Occipital lobe (tissue), 2 donors: ENCODE measurements around the gene ASAH2. TPM values are rescaled to one million over a fixed set of nuclear protein-coding genes. Genes with fewer than 3 reads are reported as not detected.
"Not testable (repeated sequence)": the region's sequence is repeated elsewhere in the genome, so short reads cannot be mapped to it uniquely, and the experiment has no call there.

Source experiments
- DNase-seq: peaks from one replicate; lab custom pipeline; 2025; lab: John Stamatoyannopoulos, UW
- total RNA-seq: library from RNA; depleted of rRNA; stranded (reverse); fragments of >200 nt; gene quantifications from one replicate; pipeline ENCODE4 v1.2.3, GENCODE V29; 2014

Gene ASAH2
- total RNA-seq, 1 donor from 2014 or later, result 1.7 TPM

GRCh38 chr10:50260791-50261281 is 9.5 kb upstream of the ASAH2 start:
- DNase-seq, result no peak

GRCh38 chr10:50254479-50254878 is 3.2 kb upstream of the ASAH2 start:
- no peak for DNase-seq

- no peak for DNase-seq
Observed at GRCh38 chr10:50250096-50250854, 1.0 kb downstream of the ASAH2 start.

GRCh38 chr10:50248598-50248997 is 2.7 kb downstream of the ASAH2 start:
- DNase-seq, result no peak

- no peak for DNase-seq
Observed at GRCh38 chr10:50248062-50248461, 3.3 kb downstream of the ASAH2 start.

GRCh38 chr10:50244201-50244600 is 7.1 kb downstream of the ASAH2 start:
- DNase-seq, result no peak

GRCh38 chr10:50242777-50243176 is 8.5 kb downstream of the ASAH2 start:
- DNase-seq, result no peak

GRCh38 chr10:50241478-50241877 is 9.8 kb downstream of the ASAH2 start:
- not testable (repeated sequence) for DNase-seq

GRCh38 chr10:50234486-50234885 is 16.8 kb downstream of the ASAH2 start:
- no peak for DNase-seq

GRCh38 chr10:50232261-50232639 is 19.1 kb downstream of the ASAH2 start:
- DNase-seq, result no peak

- no peak for DNase-seq
Observed at GRCh38 chr10:50231515-50232260, 19.6 kb downstream of the ASAH2 start.

- DNase-seq, result no peak
Observed at GRCh38 chr10:50229460-50229859, 21.9 kb downstream of the ASAH2 start.

GRCh38 chr10:50228672-50229071 is 22.6 kb downstream of the ASAH2 start:
- DNase-seq, result no peak

GRCh38 chr10:50226610-50227009 is 24.7 kb downstream of the ASAH2 start:
- no peak for DNase-seq

GRCh38 chr10:50224330-50224952 is 26.9 kb downstream of the ASAH2 start:
- no peak for DNase-seq

- no peak for DNase-seq
Observed at GRCh38 chr10:50222199-50222598, 29.1 kb downstream of the ASAH2 start.

- no peak for DNase-seq
Observed at GRCh38 chr10:50221470-50221869, 29.8 kb downstream of the ASAH2 start.

- DNase-seq, result no peak
Observed at GRCh38 chr10:50219646-50220045, 31.7 kb downstream of the ASAH2 start.

- DNase-seq, result no peak
Observed at GRCh38 chr10:50219200-50219599, 32.1 kb downstream of the ASAH2 start.

GRCh38 chr10:50216894-50217293 is 34.4 kb downstream of the ASAH2 start:
- DNase-seq, result no peak

- DNase-seq, result no peak
Observed at GRCh38 chr10:50216418-50216817, 34.9 kb downstream of the ASAH2 start.

- no peak for DNase-seq
Observed at GRCh38 chr10:50211670-50212069, 39.6 kb downstream of the ASAH2 start.
